ENCODE data around the gene GTPBP3. TPM values are rescaled to one million over a fixed set of nuclear protein-coding genes. Genes with fewer than 3 reads are reported as not detected.

The GTPBP3 gene
- total and polyA plus RNA-seq, 2 of the 13 experiments (the other 11 are each of a cell fraction or from before 2014, with no cell fraction given), result 17.5 to 30.0 TPM

DNA sequence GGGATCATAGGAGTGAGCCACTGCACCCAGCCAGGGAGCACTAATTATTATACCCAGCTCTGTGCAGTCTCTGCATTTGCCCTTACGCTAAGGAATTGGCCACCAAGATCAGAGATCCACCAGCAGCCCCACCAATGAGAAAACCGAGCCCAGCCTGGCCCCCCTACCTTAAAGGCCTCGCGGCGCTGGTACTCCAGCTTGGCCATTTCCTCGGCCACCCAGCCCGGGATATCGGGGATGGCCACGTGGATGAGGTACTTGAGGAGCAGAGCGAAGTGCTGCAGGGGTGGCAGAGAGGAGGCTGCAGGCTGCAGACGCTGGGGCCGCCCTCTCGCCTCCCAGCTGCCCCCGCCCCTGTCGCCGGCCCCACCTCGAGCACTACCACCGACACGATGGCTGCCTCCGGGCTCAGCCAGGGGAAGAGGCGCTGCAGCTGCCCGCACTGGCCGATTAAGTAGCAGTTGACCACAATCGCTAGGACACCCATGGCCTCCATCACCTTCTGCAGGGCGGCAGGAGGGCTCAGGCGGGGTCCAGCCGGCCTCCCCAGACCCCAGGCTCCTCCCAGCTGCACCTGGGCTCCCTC is 10.2 kb upstream of the GTPBP3 start:
- ChIA-PET CTCF (ENCODE audit: low intra/inter-chr PET ratio, low total read pairs) (no interaction called here), POLR2A (interaction anchor here (0.9 kb wide), 1 partner anchor 18 kb away, joined by 3 read pairs; the partner anchor contains the start of gene DDA1)
- Histone ChIP-seq H3K9ac (ENCODE audit: insufficient read depth, low read depth, low read length) (no peak overlapping the region), H4K20me1 (ENCODE audit: insufficient read depth, low read length) (no peaks in the 10 kb centered on the region), H3K9me3 (ENCODE audit: low read length) (no peaks in the 10 kb centered on the region), H3K36me3 (replicated peaks in 1 of 2; ENCODE audit: control insufficient read depth in 1 of 2, insufficient read depth in 2 of 2, low read length in 2 of 2) (peaks cover 0 to 3% of the 10 kb centered on the region in 2 experiments; a peak in 1 of 5 replicates), H3K4me1 (ENCODE audit: insufficient read depth, low read length) (peaks cover 13% of the 10 kb centered on the region), H3K4me3 (replicated peaks in 1 of 3; ENCODE audit: insufficient read depth in 1 of 3, low read depth in 2 of 3, low read length in 3 of 3) (no peak overlapping the region), H3K79me2 (ENCODE audit: insufficient read depth, low read length) (no peaks in the 10 kb centered on the region), H3K27me3 (ENCODE audit: control insufficient read depth in 1 of 2, insufficient read depth in 2 of 2, low read length in 2 of 2) (no peaks in the 10 kb centered on the region), H3K27ac (ENCODE audit: extremely low read length, insufficient read depth, low read length) (no peak overlapping the region), H2AFZ (ENCODE audit: low read length) (no peak overlapping the region), H3K4me2 (ENCODE audit: low read depth, low read length) (no peak overlapping the region)
- intact Hi-C loops (cut with micrococcal nuclease; ENCODE audit: unreplicated experiment), result no loop called here
- ATAC-seq, result no peak
- TF ChIP-seq ZNF564 (CRISPR knock-in tag; IDR thresholded peaks at IDR 0.05), result no peak
- no peak for TF ChIP-seq MEF2D (CRISPR knock-in tag; IDR thresholded peaks at IDR 0.05)
- no peak for TF ChIP-seq EZH2 (conservative IDR thresholded peaks at IDR 0.05; ENCODE audit: low read depth, low read length)
- no peak for TF ChIP-seq SAP130 (CRISPR knock-in tag; IDR thresholded peaks at IDR 0.05; ENCODE audit: low read depth)
- TF ChIP-seq, protein P1, sequence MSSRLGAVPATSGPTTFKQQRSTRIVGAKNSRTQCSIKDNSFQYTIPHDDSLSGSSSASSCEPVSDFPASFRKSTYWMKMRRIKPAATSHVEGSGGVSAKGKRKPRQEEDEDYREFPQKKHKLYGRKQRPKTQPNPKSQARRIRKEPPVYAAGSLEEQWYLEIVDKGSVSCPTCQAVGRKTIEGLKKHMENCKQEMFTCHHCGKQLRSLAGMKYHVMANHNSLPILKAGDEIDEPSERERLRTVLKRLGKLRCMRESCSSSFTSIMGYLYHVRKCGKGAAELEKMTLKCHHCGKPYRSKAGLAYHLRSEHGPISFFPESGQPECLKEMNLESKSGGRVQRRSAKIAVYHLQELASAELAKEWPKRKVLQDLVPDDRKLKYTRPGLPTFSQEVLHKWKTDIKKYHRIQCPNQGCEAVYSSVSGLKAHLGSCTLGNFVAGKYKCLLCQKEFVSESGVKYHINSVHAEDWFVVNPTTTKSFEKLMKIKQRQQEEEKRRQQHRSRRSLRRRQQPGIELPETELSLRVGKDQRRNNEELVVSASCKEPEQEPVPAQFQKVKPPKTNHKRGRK (CRISPR knock-in tag; IDR thresholded peaks at IDR 0.05), result no peak
- no peak for TF ChIP-seq ZNF333 (CRISPR knock-in tag; IDR thresholded peaks at IDR 0.05; ENCODE audit: borderline replicate concordance)
- TF ChIP-seq, protein P2, sequence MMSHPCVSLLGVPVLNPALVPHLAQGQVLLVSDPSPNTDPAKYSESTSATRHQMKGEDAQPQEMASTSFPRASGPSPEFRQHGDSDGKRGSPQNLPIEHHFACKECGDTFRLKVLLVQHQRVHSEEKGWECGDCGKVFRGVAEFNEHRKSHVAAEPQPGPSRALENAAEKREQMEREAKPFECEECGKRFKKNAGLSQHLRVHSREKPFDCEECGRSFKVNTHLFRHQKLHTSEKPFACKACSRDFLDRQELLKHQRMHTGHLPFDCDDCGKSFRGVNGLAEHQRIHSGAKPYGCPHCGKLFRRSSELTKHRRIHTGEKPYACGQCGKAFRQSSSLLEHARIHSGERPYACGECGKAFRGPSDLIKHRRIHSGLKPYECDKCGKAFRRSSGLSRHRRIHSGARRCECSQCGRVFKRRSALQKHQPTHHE (CRISPR knock-in tag; IDR thresholded peaks at IDR 0.05; ENCODE audit: borderline replicate concordance), result no peak
- TF ChIP-seq TOE1 (CRISPR knock-in tag; IDR thresholded peaks at IDR 0.05), result no peak
- no peak for FAIRE-seq
- WGBS (ENCODE audit: low lambda C conversion rate), result 96% methylated on average over 21 of the region's 27 CpGs
- in situ Hi-C loops (cut with HindIII; ENCODE audit: extremely low pct_ligation_motif_present, low pct_unique_long_range_greater_than_20kb), result no loop called here
- no peak for DNase-seq (ENCODE audit: low spot score)
- no TSS peak for BruUV-seq (replicated peaks)
